SK-N-SH (cell line): ENCODE data around the gene MMAB.

Source experiments
- CTCF ChIP-seq: fragments of 200-600 bp; sonication (generic); IDR thresholded peaks from 2 replicates; pipeline ENCODE4 v1.6.1; 2017; ENCODE audit warnings: antibody characterized with exemption, mild to moderate bottlenecking, moderate library complexity
- ELF1 ChIP-seq: IDR thresholded peaks from 2 replicates; pipeline ENCODE4 v1.4.0; 2012
- POLR2AphosphoS5 ChIP-seq: IDR thresholded peaks from 2 replicates; pipeline ENCODE4 v1.6.1; 2012; ENCODE audit warnings: low read depth, low read length
- REST ChIP-seq: IDR thresholded peaks from 2 replicates; pipeline ENCODE4 v1.6.1; 2012; ENCODE audit warnings: mild to moderate bottlenecking, low read depth, low read length, moderate library complexity
- RFX5 ChIP-seq: IDR thresholded peaks from 2 replicates; pipeline ENCODE4 v1.6.1; 2012; ENCODE audit warnings: mild to moderate bottlenecking, improper control_type of control experiment, low read length
- TEAD4 ChIP-seq: IDR thresholded peaks from 2 replicates; pipeline ENCODE4 v1.4.0; 2012; ENCODE audit warnings: mild to moderate bottlenecking, borderline replicate concordance; ENCODE audit not compliant: insufficient read depth
- YY1 ChIP-seq: IDR thresholded peaks from 2 replicates; pipeline ENCODE4 v1.4.0; 2012; ENCODE audit warnings: low read depth, mild to moderate bottlenecking

- TF ChIP-seq CTCF (no peak), TEAD4 (no peak), YY1 (no peak), POLR2AphosphoS5 (no peak), ELF1 (no peak), RFX5 (no peak), REST (no peak)
These were observed 48.6 kb downstream of the MMAB start for GRCh38 chr12:109524466-109525278.
